ENCODE measurements around the gene GALNT15. TPM values are rescaled to one million over a fixed set of nuclear protein-coding genes. Genes with fewer than 3 reads are reported as not detected.

Gene GALNT15
- total and polyA plus RNA-seq, 2 donors (not counting 1 experiment from before 2014, with no cell fraction given): not detected

GRCh38 chr3:16251316-16252085 is 77.0 kb downstream of the GALNT15 start:
- WGBS (ENCODE audit: insufficient coverage): 90% methylated on average over 6 of the region's 9 CpGs
- Mint-ChIP-seq H3K4me3 (no peak overlapping the region), H3K27ac (no peak overlapping the region), H3K4me1 (peaks cover 20% of the 10 kb centered on the region), H3K27me3 (peaks cover 11% of the 10 kb centered on the region), H3K9me3 (ENCODE audit: insufficient read depth) (no peaks in the 10 kb centered on the region)
- Histone ChIP-seq H3K36me3 (replicated peaks in 1 of 2; ENCODE audit: control extremely low read depth in 1 of 2, control insufficient read depth in 1 of 2, extremely low read depth in 1 of 2, insufficient read depth in 2 of 2, low read length in 1 of 2) (no peaks in the 10 kb centered on the region), H3K4me2 (replicated peaks; ENCODE audit: low read depth, low read length, poor library complexity, severe bottlenecking) (no peak overlapping the region), H3K4me3 (ENCODE audit: control extremely low read depth in 1 of 5, extremely low read depth in 1 of 5, insufficient read depth in 1 of 5, low read depth in 2 of 5, low read length in 4 of 5) (no peak overlapping the region), H3K9me3 (ENCODE audit: control extremely low read depth in 1 of 3, control insufficient read depth in 2 of 3, insufficient read depth in 1 of 3, low read length in 2 of 3) (no peaks in the 10 kb centered on the region), H3K79me2 (ENCODE audit: control insufficient read depth, insufficient read depth, low read length) (no peaks in the 10 kb centered on the region), H4K20me1 (ENCODE audit: control insufficient read depth, insufficient read depth, low read length, poor library complexity, severe bottlenecking) (no peaks in the 10 kb centered on the region), H3K27me3 (replicated peaks in 1 of 4; ENCODE audit: control extremely low read depth in 1 of 4, control insufficient read depth in 3 of 4, insufficient read depth in 4 of 4, low read length in 3 of 4) (peaks cover 0 to 10% (median 0%) of the 10 kb centered on the region in 4 experiments), H3K27ac (ENCODE audit: low read length in 2 of 2) (no peak overlapping the region), H3K4me1 (ENCODE audit: control insufficient read depth in 2 of 2, insufficient read depth in 2 of 2, low read length in 2 of 2) (peaks cover 6 to 11% of the 10 kb centered on the region in 2 donors), H2AFZ (ENCODE audit: insufficient read depth, low read depth, low read length, poor library complexity, severe bottlenecking) (no peak overlapping the region), H3K9ac (ENCODE audit: low read length) (no peak overlapping the region)
- ChIA-PET CTCF (interaction anchor here (0.8 to 1.2 kb wide), 2 partner anchors 278 to 1049 kb away, joined by 3 to 4 read pairs; no protein-coding TSS in a partner anchor), POLR2A (interaction anchor here (0.7 kb wide), 1 partner anchor 8 kb away, joined by 6 read pairs; no protein-coding TSS in a partner anchor)
- ATAC-seq (ENCODE audit: low read depth) (no peak), DNase-seq (no peak)
- TF ChIP-seq EZH2 (IDR thresholded peaks at IDR 0.05; ENCODE audit: borderline replicate concordance, insufficient read depth, low read depth, low read length, poor library complexity, severe bottlenecking): no peak
- no peak for TF ChIP-seq CTCF (IDR thresholded peaks at IDR 0.05)
- intact Hi-C loops (cut with micrococcal nuclease): no loop called here

All from B cell (primary cell).